HepG2 (cell line): ENCODE results near the gene LIPT1.

ENCODE experiments used
- ATF7-NPFF ChIP-seq: sonication (generic); formaldehyde crosslinking; IDR thresholded peaks from 2 replicates; pipeline ENCODE4 v1.8.1; 2023; ENCODE audit warnings: mild to moderate bottlenecking, low read depth, missing genetic modification reagents, moderate library complexity
- DR1 ChIP-seq: sonication (generic); formaldehyde crosslinking; IDR thresholded peaks from 2 replicates; pipeline ENCODE4 v1.8.0; 2021; ENCODE audit warnings: mild to moderate bottlenecking, missing genetic modification reagents, inconsistent platforms
- EZH2 ChIP-seq: conservative IDR thresholded peaks from 2 replicates; pipeline ENCODE4 v1.6.1; 2012; ENCODE audit warnings: mild to moderate bottlenecking, low read depth, low read length, moderate library complexity
- PBX3 ChIP-seq: sonication (generic); formaldehyde crosslinking; IDR thresholded peaks from 2 replicates; pipeline ENCODE4 v1.8.1; 2023; ENCODE audit warnings: missing genetic modification reagents, inconsistent platforms, borderline replicate concordance
- POGZ ChIP-seq: sonication (generic); formaldehyde crosslinking; IDR thresholded peaks from 2 replicates; pipeline ENCODE4 v1.4.0; 2020; ENCODE audit warnings: mild to moderate bottlenecking, missing genetic modification reagents
- SMARCE1 ChIP-seq: fragments of 450-650 bp; IDR thresholded peaks from 2 replicates; pipeline ENCODE4 v1.6.1; 2017; ENCODE audit warnings: borderline replicate concordance
- TEAD2 ChIP-seq: sonication (generic); formaldehyde crosslinking; IDR thresholded peaks from 2 replicates; pipeline ENCODE4 v1.9.0; 2021; ENCODE audit warnings: missing genetic modification reagents
- ZBTB3 ChIP-seq: sonication (generic); formaldehyde crosslinking; IDR thresholded peaks from 2 replicates; pipeline ENCODE4 v1.4.0; 2020; ENCODE audit warnings: low read depth, mild to moderate bottlenecking, moderate library complexity, missing genetic modification reagents, borderline replicate concordance
- ZBTB8A ChIP-seq: sonication (generic); formaldehyde crosslinking; IDR thresholded peaks from 2 replicates; pipeline ENCODE4 v1.4.0; 2020; ENCODE audit warnings: mild to moderate bottlenecking, low read depth, missing genetic modification reagents, borderline replicate concordance
- ZMYM2 ChIP-seq: sonication (generic); formaldehyde crosslinking; IDR thresholded peaks from 2 replicates; pipeline ENCODE4 v1.8.0; 2022; ENCODE audit warnings: mild to moderate bottlenecking, missing genetic modification reagents
- ZNF720 ChIP-seq: sonication (generic); formaldehyde crosslinking; IDR thresholded peaks from 2 replicates; pipeline ENCODE4 v1.4.0; 2020; ENCODE audit warnings: missing genetic modification reagents
- TF ChIP-seq, protein P1 (sequence below): sonication (generic); formaldehyde crosslinking; IDR thresholded peaks from 2 replicates; pipeline ENCODE4 v1.5.0; 2020; ENCODE audit warnings: missing genetic modification reagents

DNA sequence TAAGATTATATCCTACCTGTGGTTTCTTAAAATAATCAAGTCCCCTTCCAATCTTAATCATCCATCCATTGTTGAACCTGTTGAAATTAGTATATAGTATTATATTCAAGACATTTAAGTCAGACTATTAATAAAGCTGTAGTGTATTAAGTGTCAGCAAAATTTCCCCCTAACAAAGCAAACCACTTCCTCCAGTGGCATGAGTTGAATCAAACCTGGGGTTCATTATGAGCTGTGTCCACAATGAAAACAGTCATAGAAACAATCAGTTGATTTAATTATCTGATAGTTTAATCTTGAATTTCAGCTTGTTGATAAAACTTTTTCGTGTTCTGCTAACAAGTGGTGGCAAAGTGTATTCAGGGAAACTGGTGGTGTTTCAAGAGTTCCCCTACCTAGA is 14.8 kb downstream of the LIPT1 start:
- TF ChIP-seq ZBTB8A (no peak), EZH2 (no peak), DR1 (CRISPR knock-in tag) (no peak), POGZ (no peak), TEAD2 (CRISPR knock-in tag) (no peak), ZMYM2 (no peak), ATF7-NPFF (CRISPR knock-in tag) (no peak), SMARCE1 (no peak), PBX3 (CRISPR knock-in tag) (no peak), ZNF720 (no peak), ZBTB3 (no peak)
- TF ChIP-seq, protein P1, sequence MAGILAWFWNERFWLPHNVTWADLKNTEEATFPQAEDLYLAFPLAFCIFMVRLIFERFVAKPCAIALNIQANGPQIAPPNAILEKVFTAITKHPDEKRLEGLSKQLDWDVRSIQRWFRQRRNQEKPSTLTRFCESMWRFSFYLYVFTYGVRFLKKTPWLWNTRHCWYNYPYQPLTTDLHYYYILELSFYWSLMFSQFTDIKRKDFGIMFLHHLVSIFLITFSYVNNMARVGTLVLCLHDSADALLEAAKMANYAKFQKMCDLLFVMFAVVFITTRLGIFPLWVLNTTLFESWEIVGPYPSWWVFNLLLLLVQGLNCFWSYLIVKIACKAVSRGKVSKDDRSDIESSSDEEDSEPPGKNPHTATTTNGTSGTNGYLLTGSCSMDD = no peak
